ENCODE results near the gene ABCC10. TPM values are rescaled to one million over a fixed set of nuclear protein-coding genes. Genes with fewer than 3 reads are reported as not detected.

The ABCC10 gene
- polyA plus RNA-seq, 3 donors = 7.6 to 32.8 (median 10.2) TPM

GRCh38 chr6:43459535-43459934 is 32.2 kb downstream of the ABCC10 start:
- Histone ChIP-seq H3K27ac (ENCODE audit: low read depth in 1 of 2, low read length in 2 of 2) (no peak overlapping the region), H3K9me3 (replicated peaks in 1 of 2; ENCODE audit: control insufficient read depth in 1 of 2, insufficient read depth in 1 of 2, low read length in 2 of 2) (no peaks in the 10 kb centered on the region), H4K20me1 (ENCODE audit: insufficient read depth, low read length) (no peaks in the 10 kb centered on the region), H3K36me3 (replicated peaks in 1 of 2; ENCODE audit: control insufficient read depth in 1 of 2, insufficient read depth in 2 of 2, low read length in 2 of 2) (no peaks in the 10 kb centered on the region), H3K4me2 (replicated peaks; ENCODE audit: extremely low read depth, low read length, poor library complexity, severe bottlenecking) (no peak overlapping the region), H3K4me3 (replicated peaks in 1 of 3; ENCODE audit: low read depth in 2 of 3, low read length in 3 of 3) (no peak overlapping the region), H3K27me3 (ENCODE audit: control insufficient read depth in 2 of 2, insufficient read depth in 2 of 2, low read length in 2 of 2) (peaks cover 17 to 40% of the 10 kb centered on the region in 2 donors), H2AFZ (ENCODE audit: insufficient read depth, low read depth, low read length, poor library complexity, severe bottlenecking) (no peak overlapping the region), H3K4me1 (ENCODE audit: control insufficient read depth in 1 of 2, insufficient read depth in 2 of 2, low read length in 2 of 2) (peaks cover 12 to 16% of the 10 kb centered on the region in 2 donors), H3K79me2 (ENCODE audit: insufficient read depth, low read length) (no peaks in the 10 kb centered on the region), H3K9ac (ENCODE audit: insufficient read depth, low read length, poor library complexity, severe bottlenecking) (no peak overlapping the region)
- Mint-ChIP-seq H3K4me3 (no peak overlapping the region), H3K4me1 (peaks cover 7% of the 10 kb centered on the region), H3K36me3 (peaks cover 2 to 9% of the 10 kb centered on the region in 2 donors), H3K27ac (no peak overlapping the region), H3K9me3 (peaks cover 0 to 28% (median 7%) of the 10 kb centered on the region in 7 donors), H3K27me3 (ENCODE audit: low read depth in 3 of 3) (peaks cover 56 to 67% (median 57%) of the 10 kb centered on the region in 3 donors)
- no peak for DNase-seq
- no CpG with 5 or more reads among the region's 1 CpG for WGBS (ENCODE audit: insufficient coverage)
- intact Hi-C loops (cut with micrococcal nuclease) = no loop called here
- no peak for TF ChIP-seq CTCF (IDR thresholded peaks at IDR 0.05)

- Histone ChIP-seq H3K4me3 (replicated peaks in 1 of 3; ENCODE audit: low read depth in 2 of 3, low read length in 3 of 3) (no peak overlapping the region), H3K27me3 (ENCODE audit: control insufficient read depth in 2 of 2, insufficient read depth in 2 of 2, low read length in 2 of 2) (peaks cover 17 to 35% of the 10 kb centered on the region in 2 donors), H3K27ac (ENCODE audit: low read depth in 1 of 2, low read length in 2 of 2) (no peak overlapping the region), H3K79me2 (ENCODE audit: insufficient read depth, low read length) (no peaks in the 10 kb centered on the region), H3K36me3 (replicated peaks in 1 of 2; ENCODE audit: control insufficient read depth in 1 of 2, insufficient read depth in 2 of 2, low read length in 2 of 2) (no peaks in the 10 kb centered on the region), H4K20me1 (ENCODE audit: insufficient read depth, low read length) (no peaks in the 10 kb centered on the region), H3K4me2 (replicated peaks; ENCODE audit: extremely low read depth, low read length, poor library complexity, severe bottlenecking) (no peak overlapping the region), H3K9me3 (replicated peaks in 1 of 2; ENCODE audit: control insufficient read depth in 1 of 2, insufficient read depth in 1 of 2, low read length in 2 of 2) (no peaks in the 10 kb centered on the region), H3K9ac (ENCODE audit: insufficient read depth, low read length, poor library complexity, severe bottlenecking) (no peak overlapping the region), H3K4me1 (ENCODE audit: control insufficient read depth in 1 of 2, insufficient read depth in 2 of 2, low read length in 2 of 2) (peaks cover 8 to 11% of the 10 kb centered on the region in 2 donors), H2AFZ (ENCODE audit: insufficient read depth, low read depth, low read length, poor library complexity, severe bottlenecking) (no peak overlapping the region)
- no peak for DNase-seq
- intact Hi-C loops (cut with micrococcal nuclease) = no loop called here
- TF ChIP-seq CTCF (IDR thresholded peaks at IDR 0.05) = no peak
- Mint-ChIP-seq H3K9me3 (peaks cover 0 to 23% (median 7%) of the 10 kb centered on the region in 7 donors), H3K4me1 (peaks cover 7% of the 10 kb centered on the region), H3K4me3 (no peak overlapping the region), H3K36me3 (peaks cover 0 to 9% of the 10 kb centered on the region in 2 donors), H3K27ac (no peak overlapping the region), H3K27me3 (ENCODE audit: low read depth in 3 of 3) (peaks cover 51 to 66% (median 54%) of the 10 kb centered on the region in 3 donors)
- WGBS (ENCODE audit: insufficient coverage) = 84% methylated on average over 3 of the region's 4 CpGs
Measured at GRCh38 chr6:43460032-43460431, 32.7 kb downstream of the ABCC10 start.
